Astrocyte of the cerebellum (primary cell): ENCODE results near the gene NKAIN4.

ENCODE experiments used
- DNase-seq: peaks from one replicate; pipeline ENCODE4 v3.0.0-alpha.2; 2011; ENCODE audit warnings: low read depth
- H3K4me3 ChIP-seq: 2 replicates; pipeline ENCODE4 v1.5.1; 2011; ENCODE audit warnings: mild to moderate bottlenecking, low read depth, low read length, moderate library complexity
- in situ Hi-C: cut with HindIII; loops from 2 replicates; pipeline ENCODE4 v1.10.0; 2017; ENCODE audit warnings: low sequenced_read_pairs
- TF ChIP-seq, protein P1 (sequence below): IDR thresholded peaks from 2 replicates; pipeline ENCODE4 v1.5.1; 2012; ENCODE audit warnings: low read length, low read depth, moderate library complexity, mild to moderate bottlenecking; ENCODE audit errors: missing control alignments

The NKAIN4 gene

DNA sequence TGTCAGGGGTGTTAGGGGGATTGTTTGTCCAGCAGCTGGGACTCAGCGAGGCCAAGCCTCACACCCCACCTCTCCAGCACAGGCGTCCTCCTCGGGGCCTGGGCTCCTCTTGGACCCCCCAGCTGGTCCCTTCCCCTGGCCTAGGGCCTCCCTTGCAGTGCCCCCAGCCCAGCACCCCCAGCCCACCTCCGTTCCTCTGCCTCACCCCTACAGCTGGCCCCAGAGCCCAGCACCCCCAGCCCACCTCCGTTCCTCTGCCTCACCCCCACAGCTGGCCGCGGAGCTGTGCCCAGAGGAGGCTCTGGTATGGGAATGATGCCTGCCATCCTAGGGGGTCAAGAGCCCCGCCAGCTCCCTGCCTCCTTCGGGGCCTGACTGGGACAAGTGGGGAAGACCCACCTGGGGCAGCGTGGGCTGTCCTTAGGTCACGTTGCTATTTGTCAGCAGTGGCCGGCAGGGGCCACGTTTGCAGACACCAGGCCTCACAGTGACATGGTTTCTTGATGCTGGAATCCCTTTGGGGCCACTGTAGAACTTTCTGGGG lies 30.8 kb upstream of the NKAIN4 start:
- no peak overlapping the region for H3K4me3 ChIP-seq
- in situ Hi-C loops: no loop called here
- DNase-seq: no peak
- TF ChIP-seq, protein P1, sequence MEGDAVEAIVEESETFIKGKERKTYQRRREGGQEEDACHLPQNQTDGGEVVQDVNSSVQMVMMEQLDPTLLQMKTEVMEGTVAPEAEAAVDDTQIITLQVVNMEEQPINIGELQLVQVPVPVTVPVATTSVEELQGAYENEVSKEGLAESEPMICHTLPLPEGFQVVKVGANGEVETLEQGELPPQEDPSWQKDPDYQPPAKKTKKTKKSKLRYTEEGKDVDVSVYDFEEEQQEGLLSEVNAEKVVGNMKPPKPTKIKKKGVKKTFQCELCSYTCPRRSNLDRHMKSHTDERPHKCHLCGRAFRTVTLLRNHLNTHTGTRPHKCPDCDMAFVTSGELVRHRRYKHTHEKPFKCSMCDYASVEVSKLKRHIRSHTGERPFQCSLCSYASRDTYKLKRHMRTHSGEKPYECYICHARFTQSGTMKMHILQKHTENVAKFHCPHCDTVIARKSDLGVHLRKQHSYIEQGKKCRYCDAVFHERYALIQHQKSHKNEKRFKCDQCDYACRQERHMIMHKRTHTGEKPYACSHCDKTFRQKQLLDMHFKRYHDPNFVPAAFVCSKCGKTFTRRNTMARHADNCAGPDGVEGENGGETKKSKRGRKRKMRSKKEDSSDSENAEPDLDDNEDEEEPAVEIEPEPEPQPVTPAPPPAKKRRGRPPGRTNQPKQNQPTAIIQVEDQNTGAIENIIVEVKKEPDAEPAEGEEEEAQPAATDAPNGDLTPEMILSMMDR: no peak

GRCh38 chr20:63284544-63284949 lies 30.3 kb upstream of the NKAIN4 start:
- in situ Hi-C loops: no loop called here
- no peak overlapping the region for H3K4me3 ChIP-seq

DNA sequence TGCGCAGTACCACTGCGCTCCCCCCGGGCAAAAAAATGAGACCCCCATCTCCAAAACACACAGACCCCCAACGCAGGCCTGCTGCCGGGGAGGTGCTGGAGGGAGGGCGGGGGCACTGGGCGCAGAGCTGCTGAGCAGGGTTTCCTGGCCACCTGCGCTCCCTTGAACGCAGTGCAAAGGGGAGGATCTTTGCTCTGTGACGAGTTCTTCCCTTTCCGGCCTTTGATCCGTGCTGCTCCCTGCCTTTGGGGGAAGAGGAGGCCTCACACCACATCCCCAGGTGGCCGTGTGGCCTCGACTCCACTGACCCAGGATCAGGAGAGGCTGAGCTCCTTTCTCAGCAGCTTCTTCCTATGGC lies 29.8 kb upstream of the NKAIN4 start:
- no peak overlapping the region for H3K4me3 ChIP-seq
- no peak for DNase-seq
- in situ Hi-C loops: no loop called here

More at GRCh38 chr20:63284544-63284949, 30.3 kb upstream of the NKAIN4 start:
- no peak for DNase-seq
- TF ChIP-seq, protein P1: no peak

DNA sequence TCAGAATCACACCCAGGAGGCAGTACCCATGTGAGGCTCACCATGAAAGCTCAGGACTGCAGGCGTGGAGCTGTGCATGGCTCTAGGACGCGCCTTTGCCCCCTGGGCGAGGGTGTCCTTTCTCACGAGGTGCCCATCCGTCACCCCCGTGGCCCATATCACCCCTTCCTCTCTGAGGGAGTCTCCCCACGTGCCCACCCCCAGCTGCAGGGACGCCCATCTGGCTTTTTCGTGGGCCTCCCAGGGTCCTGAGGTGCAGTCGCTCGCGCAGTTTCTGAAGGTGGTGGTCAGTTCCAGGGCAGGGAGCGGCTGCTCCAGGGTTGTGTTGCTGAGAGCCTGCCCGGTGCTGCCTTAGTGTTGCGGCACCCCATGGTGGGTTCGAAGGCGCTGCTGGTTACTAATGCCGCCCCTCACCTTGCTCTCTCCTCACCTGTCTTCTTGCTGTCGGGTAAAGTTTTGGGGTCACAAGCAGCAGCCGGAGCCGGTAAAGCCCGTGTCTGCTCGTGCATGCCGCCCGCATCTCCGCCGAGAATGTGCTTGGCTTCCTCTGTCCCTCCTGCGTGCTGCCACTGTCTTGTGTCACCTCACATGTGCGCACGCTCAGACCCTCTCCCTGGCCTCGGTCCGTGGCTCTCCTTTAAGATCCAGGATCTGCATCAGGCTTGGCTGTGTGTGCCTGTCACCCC lies 29.3 kb upstream of the NKAIN4 start:
- H3K4me3 ChIP-seq: no peak overlapping the region
- TF ChIP-seq, protein P1: no peak
- in situ Hi-C loops: no loop called here
- DNase-seq: no peak

More for the DNA sequence above, 29.8 kb upstream of the NKAIN4 start:
- TF ChIP-seq, protein P1: no peak

DNA sequence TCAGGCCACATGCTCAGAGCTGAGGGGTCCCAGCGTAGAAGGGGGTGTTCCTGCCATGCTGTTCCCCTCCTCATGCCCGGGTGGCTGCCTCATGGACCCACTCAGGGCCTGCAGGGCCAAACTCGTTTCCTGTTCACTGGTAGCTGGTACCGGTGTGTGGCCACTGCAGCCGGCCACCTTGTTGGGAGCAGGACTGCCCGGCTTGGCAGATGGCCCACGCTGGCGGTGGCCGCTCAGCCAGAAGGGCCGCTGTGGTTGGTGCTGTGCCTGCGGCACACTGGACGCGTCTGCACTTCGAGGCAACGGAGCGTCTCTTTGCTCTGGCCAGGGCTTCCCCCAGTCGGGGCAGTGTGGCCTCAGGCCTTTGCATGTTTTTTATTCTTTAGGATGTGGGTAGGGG lies 28.7 kb upstream of the NKAIN4 start:
- in situ Hi-C loops: no loop called here
- DNase-seq: no peak

GRCh38 chr20:63281742-63282665 lies 27.7 kb upstream of the NKAIN4 start:
- TF ChIP-seq, protein P1: no peak
- in situ Hi-C loops: no loop called here

More for the DNA sequence above, 28.7 kb upstream of the NKAIN4 start:
- TF ChIP-seq, protein P1: no peak
- H3K4me3 ChIP-seq: no peak overlapping the region

More at GRCh38 chr20:63281742-63282665, 27.7 kb upstream of the NKAIN4 start:
- no peak overlapping the region for H3K4me3 ChIP-seq
- no peak for DNase-seq
